Neural progenitor cell (in vitro differentiated cells): Measurements from ENCODE around the gene RPS6KA5.

ENCODE experiments used
- EZH2 ChIP-seq: fragments of 200-600 bp; sonication (generic); IDR thresholded peaks from 2 replicates; pipeline ENCODE4 v1.6.1; 2017; ENCODE audit warnings: antibody characterized with exemption, mild to moderate bottlenecking, moderate library complexity
- EZH2phosphoT487 ChIP-seq: fragments of 200-600 bp; sonication (generic); IDR thresholded peaks from 2 replicates; pipeline ENCODE4 v1.6.1; 2017; ENCODE audit warnings: antibody characterized with exemption
- TF ChIP-seq, protein P1 (sequence below): fragments of 200-600 bp; sonication (generic); IDR thresholded peaks from 2 replicates; pipeline ENCODE4 v1.5.1; 2017; ENCODE audit warnings: antibody characterized with exemption, mild to moderate bottlenecking

GRCh38 chr14:91009501-91010152 is 50.8 kb downstream of the RPS6KA5 start:
- TF ChIP-seq, protein P1, sequence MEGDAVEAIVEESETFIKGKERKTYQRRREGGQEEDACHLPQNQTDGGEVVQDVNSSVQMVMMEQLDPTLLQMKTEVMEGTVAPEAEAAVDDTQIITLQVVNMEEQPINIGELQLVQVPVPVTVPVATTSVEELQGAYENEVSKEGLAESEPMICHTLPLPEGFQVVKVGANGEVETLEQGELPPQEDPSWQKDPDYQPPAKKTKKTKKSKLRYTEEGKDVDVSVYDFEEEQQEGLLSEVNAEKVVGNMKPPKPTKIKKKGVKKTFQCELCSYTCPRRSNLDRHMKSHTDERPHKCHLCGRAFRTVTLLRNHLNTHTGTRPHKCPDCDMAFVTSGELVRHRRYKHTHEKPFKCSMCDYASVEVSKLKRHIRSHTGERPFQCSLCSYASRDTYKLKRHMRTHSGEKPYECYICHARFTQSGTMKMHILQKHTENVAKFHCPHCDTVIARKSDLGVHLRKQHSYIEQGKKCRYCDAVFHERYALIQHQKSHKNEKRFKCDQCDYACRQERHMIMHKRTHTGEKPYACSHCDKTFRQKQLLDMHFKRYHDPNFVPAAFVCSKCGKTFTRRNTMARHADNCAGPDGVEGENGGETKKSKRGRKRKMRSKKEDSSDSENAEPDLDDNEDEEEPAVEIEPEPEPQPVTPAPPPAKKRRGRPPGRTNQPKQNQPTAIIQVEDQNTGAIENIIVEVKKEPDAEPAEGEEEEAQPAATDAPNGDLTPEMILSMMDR, result no peak
- TF ChIP-seq EZH2 (no peak), EZH2phosphoT487 (no peak)
